ENCODE results near the gene APRT. TPM values are rescaled to one million over a fixed set of nuclear protein-coding genes. Genes with fewer than 3 reads are reported as not detected.

APRT gene
- total and polyA plus RNA-seq, 9 of the 15 experiments (the other 6 are each of a cell fraction or from before 2014, with no cell fraction given) = 41.7 to 409 (median 146) TPM

- TF ChIP-seq ZNF609 (CRISPR knock-in tag; IDR thresholded peaks at IDR 0.05; ENCODE audit: borderline replicate concordance) (no peak), ARID4B (CRISPR knock-in tag; IDR thresholded peaks at IDR 0.05) (peak; percentile 88), TBL1XR1 (IDR thresholded peaks at IDR 0.05; ENCODE audit: low read length in 2 of 2) (peak in 1 of 2 experiments; percentile 23; a peak in 1 of 4 replicates), NELFE (IDR thresholded peaks at IDR 0.05; ENCODE audit: insufficient read depth, insufficient read length) (no peak), RUNX1 (IDR thresholded peaks at IDR 0.05; ENCODE audit: low read depth) (no peak; the same call in 1 of the 2 replicates), CREB3L1 (IDR thresholded peaks at IDR 0.05; ENCODE audit: borderline replicate concordance, low read depth) (peak; percentile 62), ILK (tag; IDR thresholded peaks at IDR 0.05; ENCODE audit: borderline replicate concordance, low read depth) (no peak), SNAPC5 (CRISPR knock-in tag; IDR thresholded peaks at IDR 0.05) (no peak), FOXA1 (IDR thresholded peaks at IDR 0.05; ENCODE audit: borderline replicate concordance) (no peak), NRF1 (conservative IDR thresholded peaks at IDR 0.05 in 1 of 2, IDR thresholded peaks at IDR 0.05 in 1 of 2) (peak; percentile 79 to 84), ZNF780A (CRISPR knock-in tag; IDR thresholded peaks at IDR 0.05) (no peak), TOE1 (IDR thresholded peaks at IDR 0.05; ENCODE audit: borderline replicate concordance) (peak; percentile 66; the same call in 1 of the 2 replicates), TOE1 (CRISPR knock-in tag; IDR thresholded peaks at IDR 0.05; ENCODE audit: borderline replicate concordance, low read depth) (0 out of 2 replicates have a peak, but pooled peaks have one; percentile 27), TAF15 (IDR thresholded peaks at IDR 0.05; ENCODE audit: low read depth, low read length) (no peak)
These were observed 41.1 kb downstream of the APRT start (continued) for GRCh38 chr16:88770461-88771293.
